Upper lobe of left lung (tissue), 4 donors: ENCODE results near the gene PDK2.

ENCODE experiments used
- EP300 ChIP-seq, 4 donors: sonication (generic); formaldehyde crosslinking; IDR thresholded peaks; one replicate each; pipeline ENCODE4 v1.5.1; 2017; ENCODE audit warnings: antibody characterized with exemption in 4 of 4, control low read depth in 2 of 4
- POLR2A ChIP-seq, 4 donors: fragments of 450-650 bp; IDR thresholded peaks; one replicate each; pipeline ENCODE4 v1.5.1; 2016 to 2017; ENCODE audit warnings: antibody characterized with exemption in 4 of 4, mild to moderate bottlenecking in 2 of 4
- POLR2AphosphoS5 ChIP-seq, 2 donors: sonication (generic); formaldehyde crosslinking; IDR thresholded peaks; one replicate each; pipeline ENCODE4 v1.5.1; 2017; ENCODE audit warnings: antibody characterized with exemption in 2 of 2
- TF ChIP-seq, protein P1 (sequence below), 6 experiments: fragments of 450-650 bp in 4 of 6; fragments of 200-600 bp in 2 of 6; sonication (generic) in 2 of 6; IDR thresholded peaks; one replicate each; pipeline ENCODE4 v1.5.1; 2016 to 2019; ENCODE audit warnings: antibody characterized with exemption in 6 of 6

DNA sequence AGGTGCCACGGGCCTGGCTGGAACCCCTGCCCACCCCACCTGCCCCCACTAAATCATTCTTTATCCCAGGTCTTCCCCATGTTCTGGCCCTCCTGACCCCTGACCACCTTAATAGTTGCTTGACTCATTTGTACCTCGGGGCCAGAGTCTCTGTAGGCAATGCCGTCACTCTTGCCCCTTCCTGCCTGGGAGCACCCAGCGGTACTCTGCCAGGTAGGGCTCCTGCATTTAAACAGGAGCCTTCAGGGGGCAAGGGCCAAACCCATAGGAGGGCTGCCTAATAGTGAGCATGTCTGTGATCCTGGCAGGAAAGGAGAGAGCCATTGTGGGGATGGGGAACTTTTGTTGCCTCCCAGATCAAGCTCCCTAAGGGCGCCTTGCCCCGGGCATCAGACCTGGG is 48.1 kb upstream of the PDK2 start:
- TF ChIP-seq, protein P1, sequence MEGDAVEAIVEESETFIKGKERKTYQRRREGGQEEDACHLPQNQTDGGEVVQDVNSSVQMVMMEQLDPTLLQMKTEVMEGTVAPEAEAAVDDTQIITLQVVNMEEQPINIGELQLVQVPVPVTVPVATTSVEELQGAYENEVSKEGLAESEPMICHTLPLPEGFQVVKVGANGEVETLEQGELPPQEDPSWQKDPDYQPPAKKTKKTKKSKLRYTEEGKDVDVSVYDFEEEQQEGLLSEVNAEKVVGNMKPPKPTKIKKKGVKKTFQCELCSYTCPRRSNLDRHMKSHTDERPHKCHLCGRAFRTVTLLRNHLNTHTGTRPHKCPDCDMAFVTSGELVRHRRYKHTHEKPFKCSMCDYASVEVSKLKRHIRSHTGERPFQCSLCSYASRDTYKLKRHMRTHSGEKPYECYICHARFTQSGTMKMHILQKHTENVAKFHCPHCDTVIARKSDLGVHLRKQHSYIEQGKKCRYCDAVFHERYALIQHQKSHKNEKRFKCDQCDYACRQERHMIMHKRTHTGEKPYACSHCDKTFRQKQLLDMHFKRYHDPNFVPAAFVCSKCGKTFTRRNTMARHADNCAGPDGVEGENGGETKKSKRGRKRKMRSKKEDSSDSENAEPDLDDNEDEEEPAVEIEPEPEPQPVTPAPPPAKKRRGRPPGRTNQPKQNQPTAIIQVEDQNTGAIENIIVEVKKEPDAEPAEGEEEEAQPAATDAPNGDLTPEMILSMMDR (IDR thresholded peaks at IDR 0.05) = no peak
- TF ChIP-seq POLR2AphosphoS5 (IDR thresholded peaks at IDR 0.05) (no peak), POLR2A (IDR thresholded peaks at IDR 0.05) (no peak), EP300 (IDR thresholded peaks at IDR 0.05) (no peak)
